Lower leg skin (tissue), 3 donors: Measurements from ENCODE around the gene GTPBP4.

Source experiments
- CTCF ChIP-seq, 3 donors: fragments of 450-650 bp; IDR thresholded peaks; one replicate each; pipeline ENCODE4 v1.5.1; 2016; ENCODE audit warnings: antibody characterized with exemption in 3 of 3, mild to moderate bottlenecking in 3 of 3, moderate library complexity in 2 of 3
- POLR2A ChIP-seq, 2 donors: fragments of 450-650 bp; IDR thresholded peaks; one replicate each; pipeline ENCODE4 v1.6.1; 2016 to 2017; ENCODE audit warnings: antibody characterized with exemption in 2 of 2, mild to moderate bottlenecking in 1 of 2, moderate library complexity in 1 of 2

- TF ChIP-seq CTCF (IDR thresholded peaks at IDR 0.05) (no peak), POLR2A (IDR thresholded peaks at IDR 0.05) (no peak)
Measured at GRCh38 chr10:983971-984655, 4.1 kb upstream of the GTPBP4 start.
